MM.1S (cell line): ENCODE measurements around the gene CDYL2.

Source experiments
- EZH2 ChIP-seq: fragments of 300-600 bp; sonication (generic); optimal IDR thresholded peaks from 2 replicates; pipeline ENCODE3; 2017; ENCODE audit warnings: low read depth, mild to moderate bottlenecking, antibody characterized with exemption, low read length, mixed read lengths
- TF ChIP-seq, protein P1 (sequence below): fragments of 300-600 bp; sonication (generic); IDR thresholded peaks from 2 replicates; pipeline ENCODE4 v1.5.1; 2016; ENCODE audit warnings: antibody characterized with exemption, low read length, mixed read lengths

- TF ChIP-seq, protein P1, sequence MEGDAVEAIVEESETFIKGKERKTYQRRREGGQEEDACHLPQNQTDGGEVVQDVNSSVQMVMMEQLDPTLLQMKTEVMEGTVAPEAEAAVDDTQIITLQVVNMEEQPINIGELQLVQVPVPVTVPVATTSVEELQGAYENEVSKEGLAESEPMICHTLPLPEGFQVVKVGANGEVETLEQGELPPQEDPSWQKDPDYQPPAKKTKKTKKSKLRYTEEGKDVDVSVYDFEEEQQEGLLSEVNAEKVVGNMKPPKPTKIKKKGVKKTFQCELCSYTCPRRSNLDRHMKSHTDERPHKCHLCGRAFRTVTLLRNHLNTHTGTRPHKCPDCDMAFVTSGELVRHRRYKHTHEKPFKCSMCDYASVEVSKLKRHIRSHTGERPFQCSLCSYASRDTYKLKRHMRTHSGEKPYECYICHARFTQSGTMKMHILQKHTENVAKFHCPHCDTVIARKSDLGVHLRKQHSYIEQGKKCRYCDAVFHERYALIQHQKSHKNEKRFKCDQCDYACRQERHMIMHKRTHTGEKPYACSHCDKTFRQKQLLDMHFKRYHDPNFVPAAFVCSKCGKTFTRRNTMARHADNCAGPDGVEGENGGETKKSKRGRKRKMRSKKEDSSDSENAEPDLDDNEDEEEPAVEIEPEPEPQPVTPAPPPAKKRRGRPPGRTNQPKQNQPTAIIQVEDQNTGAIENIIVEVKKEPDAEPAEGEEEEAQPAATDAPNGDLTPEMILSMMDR: no peak
- no peak for TF ChIP-seq EZH2
Measured at GRCh38 chr16:80708823-80709222, 95.6 kb downstream of the CDYL2 start.
